ENCODE results near the gene VPS25. TPM values are rescaled to one million over a fixed set of nuclear protein-coding genes. Genes with fewer than 3 reads are reported as not detected.

VPS25 gene
- total RNA-seq, 1 experiment from 2014 or later = 37.7 TPM

DNA sequence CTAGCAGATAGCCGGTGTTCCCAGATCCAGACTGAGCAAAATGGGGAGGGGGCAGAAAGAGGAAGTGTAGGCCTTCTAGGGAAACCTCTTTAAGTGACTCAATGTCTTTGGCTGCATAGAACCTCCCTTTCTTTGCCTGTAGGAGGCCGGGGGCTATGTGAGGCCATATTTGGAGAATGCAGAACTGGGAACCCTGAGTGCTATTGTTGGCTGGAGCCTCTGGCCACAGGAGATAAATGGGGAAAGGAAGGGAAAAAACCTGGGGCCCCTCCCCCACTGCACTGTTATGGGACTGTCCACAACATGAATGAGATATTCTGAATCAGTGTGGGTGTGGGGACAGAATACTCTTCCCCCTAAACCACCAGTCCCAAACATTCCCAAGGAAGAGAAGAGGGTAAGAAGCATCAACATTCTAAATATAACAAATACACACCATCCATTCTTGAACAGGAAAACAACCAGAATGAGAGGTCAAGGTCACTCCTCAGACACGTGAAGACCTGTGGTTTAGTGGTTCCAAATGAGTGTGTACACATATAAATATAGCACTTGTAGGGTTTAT is 2.4 kb downstream of the VPS25 start:
- ATAC-seq (no peak), DNase-seq (ENCODE audit: low read depth, low spot score) (no peak)
- Histone ChIP-seq H3K27ac (ENCODE audit: low read length) (no peak overlapping the region), H3K9me3 (ENCODE audit: control insufficient read depth, insufficient read depth, low read depth, low read length) (no peaks in the 10 kb centered on the region), H3K36me3 (ENCODE audit: control insufficient read depth, insufficient read depth, low read length) (no peaks in the 10 kb centered on the region), H3K4me3 (ENCODE audit: low read depth in 2 of 2, low read length in 2 of 2) (no peak overlapping the region), H3K4me1 (ENCODE audit: control insufficient read depth, insufficient read depth, low read length) (peaks cover 13% of the 10 kb centered on the region), H3K27me3 (ENCODE audit: control insufficient read depth, insufficient read depth, low read length) (no peaks in the 10 kb centered on the region)
- TF ChIP-seq, protein P1, sequence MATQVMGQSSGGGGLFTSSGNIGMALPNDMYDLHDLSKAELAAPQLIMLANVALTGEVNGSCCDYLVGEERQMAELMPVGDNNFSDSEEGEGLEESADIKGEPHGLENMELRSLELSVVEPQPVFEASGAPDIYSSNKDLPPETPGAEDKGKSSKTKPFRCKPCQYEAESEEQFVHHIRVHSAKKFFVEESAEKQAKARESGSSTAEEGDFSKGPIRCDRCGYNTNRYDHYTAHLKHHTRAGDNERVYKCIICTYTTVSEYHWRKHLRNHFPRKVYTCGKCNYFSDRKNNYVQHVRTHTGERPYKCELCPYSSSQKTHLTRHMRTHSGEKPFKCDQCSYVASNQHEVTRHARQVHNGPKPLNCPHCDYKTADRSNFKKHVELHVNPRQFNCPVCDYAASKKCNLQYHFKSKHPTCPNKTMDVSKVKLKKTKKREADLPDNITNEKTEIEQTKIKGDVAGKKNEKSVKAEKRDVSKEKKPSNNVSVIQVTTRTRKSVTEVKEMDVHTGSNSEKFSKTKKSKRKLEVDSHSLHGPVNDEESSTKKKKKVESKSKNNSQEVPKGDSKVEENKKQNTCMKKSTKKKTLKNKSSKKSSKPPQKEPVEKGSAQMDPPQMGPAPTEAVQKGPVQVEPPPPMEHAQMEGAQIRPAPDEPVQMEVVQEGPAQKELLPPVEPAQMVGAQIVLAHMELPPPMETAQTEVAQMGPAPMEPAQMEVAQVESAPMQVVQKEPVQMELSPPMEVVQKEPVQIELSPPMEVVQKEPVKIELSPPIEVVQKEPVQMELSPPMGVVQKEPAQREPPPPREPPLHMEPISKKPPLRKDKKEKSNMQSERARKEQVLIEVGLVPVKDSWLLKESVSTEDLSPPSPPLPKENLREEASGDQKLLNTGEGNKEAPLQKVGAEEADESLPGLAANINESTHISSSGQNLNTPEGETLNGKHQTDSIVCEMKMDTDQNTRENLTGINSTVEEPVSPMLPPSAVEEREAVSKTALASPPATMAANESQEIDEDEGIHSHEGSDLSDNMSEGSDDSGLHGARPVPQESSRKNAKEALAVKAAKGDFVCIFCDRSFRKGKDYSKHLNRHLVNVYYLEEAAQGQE (IDR thresholded peaks at IDR 0.05; ENCODE audit: insufficient read depth in 1 of 2, low read depth in 2 of 2, low read length in 1 of 2) = no peak
- TF ChIP-seq TCF7L2 (IDR thresholded peaks at IDR 0.05; ENCODE audit: low read depth, low read length) = no peak
- no peak for TF ChIP-seq CTCF (IDR thresholded peaks at IDR 0.05)
- no peak for TF ChIP-seq POLR2AphosphoS5 (IDR thresholded peaks at IDR 0.05; ENCODE audit: low read depth, low read length)
- TF ChIP-seq SIN3A (IDR thresholded peaks at IDR 0.05; ENCODE audit: borderline replicate concordance, insufficient read depth, low read depth, low read length) = no peak
- in situ Hi-C loops (cut with HindIII; ENCODE audit: low pct_unique_long_range_greater_than_20kb, low sequenced_read_pairs) (no loop called here), intact Hi-C loops (cut with micrococcal nuclease; ENCODE audit: unreplicated experiment) (no loop called here)
- BruUV-seq (replicated peaks) = no TSS peak
- CTCF ChIA-PET = no interaction called here
- POLR2A ChIA-PET = no interaction called here

GRCh38 chr17:42778570-42778969 is 5.3 kb downstream of the VPS25 start:
- intact Hi-C loops (cut with micrococcal nuclease; ENCODE audit: unreplicated experiment) = no loop called here
- ChIA-PET CTCF (no interaction called here), POLR2A (no interaction called here)
- in situ Hi-C loops (cut with HindIII; ENCODE audit: low pct_unique_long_range_greater_than_20kb, low sequenced_read_pairs) = no loop called here
- Histone ChIP-seq H3K4me3 (ENCODE audit: low read depth in 2 of 2, low read length in 2 of 2) (no peak overlapping the region), H3K27ac (ENCODE audit: low read length) (no peak overlapping the region), H3K27me3 (ENCODE audit: control insufficient read depth, insufficient read depth, low read length) (no peaks in the 10 kb centered on the region), H3K36me3 (ENCODE audit: control insufficient read depth, insufficient read depth, low read length) (no peaks in the 10 kb centered on the region), H3K9me3 (ENCODE audit: control insufficient read depth, insufficient read depth, low read depth, low read length) (no peaks in the 10 kb centered on the region), H3K4me1 (ENCODE audit: control insufficient read depth, insufficient read depth, low read length) (peaks cover 28% of the 10 kb centered on the region)
- DNase-seq (ENCODE audit: low read depth, low spot score) (no peak), ATAC-seq (no peak)
- TF ChIP-seq, protein P1 (IDR thresholded peaks at IDR 0.05; ENCODE audit: insufficient read depth in 1 of 2, low read depth in 2 of 2, low read length in 1 of 2) = no peak
- TF ChIP-seq SIN3A (IDR thresholded peaks at IDR 0.05; ENCODE audit: borderline replicate concordance, insufficient read depth, low read depth, low read length) = no peak
- no peak for TF ChIP-seq TCF7L2 (IDR thresholded peaks at IDR 0.05; ENCODE audit: low read depth, low read length)
- TF ChIP-seq POLR2AphosphoS5 (IDR thresholded peaks at IDR 0.05; ENCODE audit: low read depth, low read length) = no peak
- no peak for TF ChIP-seq CTCF (IDR thresholded peaks at IDR 0.05)
- no TSS peak for BruUV-seq (replicated peaks)

All from Panc1 (cell line).